Right ventricle myocardium superior (tissue), 1 donor: ENCODE data around the gene LRRC37A3. TPM values are rescaled to one million over a fixed set of nuclear protein-coding genes. Genes with fewer than 3 reads are reported as not detected.

Experiments used
- total RNA-seq: library from RNA; stranded (reverse); fragmentation: NEBNext Ultra II Directional; extraction: Animal tissue kit (Norgen Biotek cat#: 25700); gene quantifications from one replicate; pipeline ENCODE4 v1.2.1, GENCODE V29; 2021
- donor health status: DM: no; HTN: yes; CAD: no; lungs with severe emphysema.

The LRRC37A3 gene
- total RNA-seq, 1 donor from 2014 or later: 2.2 TPM

Other genes starting within 250 kb of the LRRC37A3 start
- gene GNA13, start 137.3 kb upstream of the LRRC37A3 start, total RNA-seq: 21.1 TPM
- gene RGS9, start 217.9 kb upstream of the LRRC37A3 start, total RNA-seq: 2.4 TPM